PC-3 (cell line): Measurements from ENCODE around the gene IDH3A. TPM values are rescaled to one million over a fixed set of nuclear protein-coding genes. Genes with fewer than 3 reads are reported as not detected.
A peak's percentile ranks its signal among the peaks of the same experiment; 100 is the strongest.

ENCODE experiments used
- ATAC-seq: fragments of 200-7000 bp; cut with Tn5 transposase; 2 replicates; pipeline ENCODE4 v1.9.1; 2020; ENCODE audit warnings: mild to moderate bottlenecking, moderate library complexity
- BruUV-seq: library from RNA; stranded (reverse); fragments of 400-500 nt; replicated peaks from 2 replicates; lab custom pipeline; 2021; lab: Mats Ljungman, UMichigan
- CTCF ChIA-PET: fragments of 300-600 bp; sonication (Branson Sonifier 250); formaldehyde crosslinking; loops from one replicate; lab custom pipeline; 2022; ENCODE audit warnings: antibody characterized with exemption; lab: Charles Lee
- POLR2A ChIA-PET: fragments of 300-600 bp; sonication (Branson Sonifier 250); formaldehyde crosslinking; loops from one replicate; lab custom pipeline; 2022; ENCODE audit warnings: antibody characterized with exemption; ENCODE audit not compliant: unreplicated experiment; lab: Charles Lee
- DNase-seq: peaks from one replicate; pipeline ENCODE4 v3.0.0-alpha.2; 2015
- H2AFZ ChIP-seq: fragments of 300-600 bp; sonication (generic); 2 replicates; pipeline ENCODE4 v1.6.0; 2016; ENCODE audit warnings: antibody characterized with exemption, low read length
- H3F3A ChIP-seq: fragments of 300-600 bp; sonication (generic); one replicate; pipeline ENCODE4 v1.6.0; 2017; ENCODE audit warnings: antibody characterized with exemption, low read length, control low read depth, mild to moderate bottlenecking; ENCODE audit not compliant: unreplicated experiment
- H3K27ac ChIP-seq: fragments of 300-600 bp; sonication (generic); 2 replicates; pipeline ENCODE4 v1.5.1; 2016; ENCODE audit warnings: mild to moderate bottlenecking, low read length
- H3K27me3 ChIP-seq: fragments of 300-600 bp; sonication (generic); 2 replicates; pipeline ENCODE4 v1.6.1; 2016; ENCODE audit warnings: low read length, mixed read lengths
- H3K36me3 ChIP-seq: fragments of 300-600 bp; sonication (generic); 2 replicates; pipeline ENCODE4 v1.6.1; 2016; ENCODE audit warnings: low read depth, mixed run types, low read length, mixed read lengths
- H3K4me1 ChIP-seq: fragments of 300-600 bp; sonication (generic); 2 replicates; pipeline ENCODE4 v1.5.1; 2016; ENCODE audit warnings: low read length; ENCODE audit not compliant: insufficient read depth
- H3K4me2 ChIP-seq: fragments of 300-600 bp; sonication (generic); 2 replicates; pipeline ENCODE4 v1.6.0; 2016; ENCODE audit warnings: low read length
- H3K4me3 ChIP-seq: fragments of 300-600 bp; sonication (generic); 2 replicates; pipeline ENCODE4 v1.5.1; 2016; ENCODE audit warnings: mild to moderate bottlenecking, low read length, mixed read lengths
- H3K79me2 ChIP-seq: fragments of 300-600 bp; sonication (generic); 2 replicates; pipeline ENCODE4 v1.6.1; 2017; ENCODE audit warnings: low read length, mixed read lengths
- H3K9ac ChIP-seq: fragments of 300-600 bp; sonication (generic); 2 replicates; pipeline ENCODE4 v1.6.0; 2016; ENCODE audit warnings: mild to moderate bottlenecking, low read length
- H3K9me2 ChIP-seq: fragments of 300-600 bp; sonication (generic); replicated peaks from 2 replicates; pipeline ENCODE4 v1.6.1; 2016; ENCODE audit warnings: mixed run types, low read length, mixed read lengths
- H3K9me3 ChIP-seq: fragments of 300-600 bp; sonication (generic); 2 replicates; pipeline ENCODE4 v1.6.1; 2016; ENCODE audit warnings: low read length, mixed read lengths
- H4K20me1 ChIP-seq: fragments of 300-600 bp; sonication (generic); 2 replicates; pipeline ENCODE4 v1.6.1; 2016; ENCODE audit warnings: low read length, mixed read lengths
- EZH2 ChIP-seq: fragments of 300-600 bp; sonication (generic); IDR thresholded peaks from one replicate; pipeline ENCODE4 v1.6.1; 2017; ENCODE audit warnings: antibody characterized with exemption, mild to moderate bottlenecking, low read length; ENCODE audit not compliant: unreplicated experiment
- EZH2phosphoT487 ChIP-seq: fragments of 300-600 bp; sonication (generic); IDR thresholded peaks from 2 replicates; pipeline ENCODE4 v1.6.1; 2018; ENCODE audit warnings: mild to moderate bottlenecking, antibody characterized with exemption, low read length, borderline replicate concordance
- intact Hi-C: fragments of 100-400 bp; cut with micrococcal nuclease; formaldehyde crosslinking; loops from 2 replicates; pipeline ENCODE4 v1.9.0; 2023
- total RNA-seq: library from RNA; depleted of rRNA; stranded (reverse); fragments of >200 nt; gene quantifications from 2 replicates; pipeline ENCODE4 v1.2.3, GENCODE V29; 2014
- TF ChIP-seq, protein P1 (sequence below): fragments of 300-600 bp; sonication (generic); conservative IDR thresholded peaks from 2 replicates; pipeline ENCODE4 v1.5.1; 2017; ENCODE audit warnings: antibody characterized with exemption, low read depth, mild to moderate bottlenecking, low read length

The IDH3A gene
- total RNA-seq, 1 experiment from 2014 or later = 78.8 TPM

DNA sequence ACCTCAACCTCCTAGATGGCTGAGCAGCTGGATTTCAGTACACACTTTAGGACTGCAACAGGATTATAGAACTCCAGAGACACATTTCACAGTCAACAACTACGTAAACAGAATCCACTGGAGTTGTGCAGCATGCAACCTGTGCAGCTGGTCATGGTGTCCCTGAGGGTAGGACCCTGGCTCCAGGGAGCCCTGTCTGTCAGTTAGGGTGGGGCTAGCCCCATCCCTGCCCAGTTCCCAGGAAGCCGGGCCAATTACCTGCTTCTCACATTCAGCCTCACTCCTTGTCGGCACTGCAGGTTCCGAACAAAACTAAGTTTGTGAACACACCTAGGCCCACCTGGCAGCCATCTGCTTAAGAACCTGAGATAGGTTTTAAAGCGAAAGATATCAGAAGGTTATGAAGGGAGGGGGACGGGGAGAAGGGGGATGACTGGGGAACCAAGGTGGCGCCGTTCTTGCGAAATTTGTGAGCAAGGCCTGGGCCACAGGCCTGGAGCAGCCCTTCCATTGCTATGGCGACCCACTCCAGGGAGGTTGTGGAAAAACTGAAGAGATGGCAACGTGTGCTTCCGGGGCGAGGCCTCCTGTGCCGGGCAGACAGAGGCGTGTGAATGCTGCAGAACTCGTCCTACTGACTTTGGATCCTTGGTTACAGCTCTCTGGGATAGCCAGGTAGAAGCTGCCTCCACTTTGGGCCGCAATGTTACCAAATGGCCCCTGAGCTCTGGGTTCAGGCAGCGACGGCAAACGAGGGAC lies 59.9 kb downstream of the IDH3A start:
- H3K27ac ChIP-seq = peak overlapping the region; percentile 53
- no peak overlapping the region for H2AFZ ChIP-seq
- no peaks in the 10 kb centered on the region for H3K27me3 ChIP-seq
- no peaks in the 10 kb centered on the region for H3K36me3 ChIP-seq
- H3K9me2 ChIP-seq = no peaks in the 10 kb centered on the region
- ATAC-seq = no peak; the same call in 1 of the 2 replicates
- H3F3A ChIP-seq = no peaks in the 10 kb centered on the region
- intact Hi-C loops = no loop called here
- peaks cover 60% of the 10 kb centered on the region for H3K4me1 ChIP-seq
- peak; percentile 43 for DNase-seq
- H3K4me3 ChIP-seq = no peak overlapping the region
- H3K79me2 ChIP-seq = no peaks in the 10 kb centered on the region
- BruUV-seq = no TSS peak
- H3K9me3 ChIP-seq = no peaks in the 10 kb centered on the region
- ChIA-PET POLR2A (no interaction called here), CTCF (no interaction called here)
- no peaks in the 10 kb centered on the region for H4K20me1 ChIP-seq
- TF ChIP-seq, protein P1, sequence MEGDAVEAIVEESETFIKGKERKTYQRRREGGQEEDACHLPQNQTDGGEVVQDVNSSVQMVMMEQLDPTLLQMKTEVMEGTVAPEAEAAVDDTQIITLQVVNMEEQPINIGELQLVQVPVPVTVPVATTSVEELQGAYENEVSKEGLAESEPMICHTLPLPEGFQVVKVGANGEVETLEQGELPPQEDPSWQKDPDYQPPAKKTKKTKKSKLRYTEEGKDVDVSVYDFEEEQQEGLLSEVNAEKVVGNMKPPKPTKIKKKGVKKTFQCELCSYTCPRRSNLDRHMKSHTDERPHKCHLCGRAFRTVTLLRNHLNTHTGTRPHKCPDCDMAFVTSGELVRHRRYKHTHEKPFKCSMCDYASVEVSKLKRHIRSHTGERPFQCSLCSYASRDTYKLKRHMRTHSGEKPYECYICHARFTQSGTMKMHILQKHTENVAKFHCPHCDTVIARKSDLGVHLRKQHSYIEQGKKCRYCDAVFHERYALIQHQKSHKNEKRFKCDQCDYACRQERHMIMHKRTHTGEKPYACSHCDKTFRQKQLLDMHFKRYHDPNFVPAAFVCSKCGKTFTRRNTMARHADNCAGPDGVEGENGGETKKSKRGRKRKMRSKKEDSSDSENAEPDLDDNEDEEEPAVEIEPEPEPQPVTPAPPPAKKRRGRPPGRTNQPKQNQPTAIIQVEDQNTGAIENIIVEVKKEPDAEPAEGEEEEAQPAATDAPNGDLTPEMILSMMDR = no peak
- TF ChIP-seq EZH2 (no peak), EZH2phosphoT487 (no peak)
- H3K4me2 ChIP-seq = peak overlapping the region; percentile 20
- no peak overlapping the region for H3K9ac ChIP-seq

DNA sequence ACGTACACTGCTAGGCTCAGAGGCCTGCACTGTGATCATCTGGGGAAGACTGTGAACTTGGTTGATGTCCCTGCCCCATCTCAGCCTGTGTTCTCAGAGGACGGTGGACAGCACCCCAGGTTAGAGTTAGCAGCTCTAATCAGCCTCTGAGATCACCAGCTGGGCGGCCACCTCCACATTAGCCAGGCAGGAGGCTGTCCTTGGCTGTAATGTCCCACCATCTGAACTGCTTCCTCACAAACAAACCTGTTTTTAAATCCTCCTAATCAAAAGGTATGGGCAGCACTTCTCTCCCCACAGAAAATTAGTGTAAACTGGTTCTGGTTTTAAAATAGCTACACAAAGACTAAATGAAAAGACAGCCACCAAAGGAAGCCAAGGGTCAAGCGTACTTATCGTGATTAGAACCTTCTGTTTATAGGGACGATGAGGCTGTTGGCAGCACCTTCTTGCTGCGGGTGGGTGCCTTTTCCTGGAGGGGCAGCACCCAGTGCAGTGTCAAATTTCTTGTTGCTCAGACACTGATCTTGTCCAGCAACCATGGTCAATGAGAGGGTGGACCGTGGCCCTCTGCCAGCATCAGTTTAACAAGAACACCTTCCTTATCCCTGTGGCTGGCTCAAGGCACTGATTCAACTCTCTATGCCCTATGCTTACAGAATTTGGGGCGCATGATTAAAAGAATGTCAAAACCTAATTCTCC lies 60.6 kb downstream of the IDH3A start:
- ChIA-PET CTCF (no interaction called here), POLR2A (no interaction called here)
- no TSS peak for BruUV-seq
- Histone ChIP-seq H3K36me3 (no peaks in the 10 kb centered on the region), H3K9me2 (no peaks in the 10 kb centered on the region), H3K4me2 (peak overlapping the region; percentile 20), H4K20me1 (no peaks in the 10 kb centered on the region), H2AFZ (no peak overlapping the region), H3K4me1 (peaks cover 64% of the 10 kb centered on the region), H3K9ac (no peak overlapping the region), H3K9me3 (no peaks in the 10 kb centered on the region), H3F3A (no peaks in the 10 kb centered on the region), H3K79me2 (no peaks in the 10 kb centered on the region), H3K27ac (peak overlapping the region; percentile 53), H3K27me3 (no peaks in the 10 kb centered on the region), H3K4me3 (no peak overlapping the region)
- DNase-seq (peak; percentile 56), ATAC-seq (peak; percentile 41)
- TF ChIP-seq EZH2 = no peak
- TF ChIP-seq EZH2phosphoT487 = no peak
- TF ChIP-seq, protein P1 = no peak
- intact Hi-C loops = no loop called here
